Activated CD8-positive, alpha-beta memory T cell treated with anti-CD3 and anti-CD28 coated beads, Interleukin-2, amount 50 U/mL, for 4 hours (primary cell): ENCODE measurements around the gene TOMM70.

Source experiments
- DNase-seq: peaks from one replicate; pipeline ENCODE4 v3.0.0-alpha.2; 2020

TOMM70 gene

DNA sequence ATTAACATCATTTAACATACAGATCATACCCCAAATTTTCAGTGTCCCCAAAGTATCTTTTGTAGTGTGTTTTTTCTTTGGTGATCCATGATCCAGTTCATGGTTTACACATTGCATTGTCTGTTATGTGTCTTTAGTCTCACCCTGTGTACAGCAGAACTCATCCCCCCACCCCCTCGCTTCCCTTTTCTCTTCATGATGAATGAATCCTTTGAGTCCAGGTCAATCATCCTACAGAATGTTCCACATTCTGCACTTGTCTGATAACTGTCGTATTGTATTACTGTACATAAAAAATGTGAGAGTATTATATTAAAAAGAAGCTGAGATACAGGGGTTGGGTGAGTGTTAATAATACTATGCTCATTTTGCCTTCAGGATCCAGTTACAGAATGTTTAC, 80.9 kb downstream of the TOMM70 start:
- DNase-seq, result no peak

DNA sequence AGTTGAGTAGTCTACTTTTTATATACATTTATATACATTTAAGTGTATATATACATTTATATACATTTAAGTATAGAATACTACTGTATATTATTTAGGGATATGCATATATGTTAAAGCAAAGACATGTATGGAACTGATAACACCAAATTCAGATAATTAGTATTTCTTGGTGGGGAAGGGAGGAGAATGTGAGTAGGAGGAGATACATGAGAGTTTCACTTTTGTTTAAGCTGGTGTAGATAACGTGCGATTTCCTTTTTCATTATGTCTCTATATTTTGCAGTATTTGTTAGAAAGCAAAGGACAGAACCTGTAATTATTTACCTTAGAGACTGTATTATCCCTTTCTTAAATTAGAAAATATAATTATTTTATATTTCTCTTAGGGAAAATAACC, 83.0 kb downstream of the TOMM70 start:
- DNase-seq, result no peak

DNA sequence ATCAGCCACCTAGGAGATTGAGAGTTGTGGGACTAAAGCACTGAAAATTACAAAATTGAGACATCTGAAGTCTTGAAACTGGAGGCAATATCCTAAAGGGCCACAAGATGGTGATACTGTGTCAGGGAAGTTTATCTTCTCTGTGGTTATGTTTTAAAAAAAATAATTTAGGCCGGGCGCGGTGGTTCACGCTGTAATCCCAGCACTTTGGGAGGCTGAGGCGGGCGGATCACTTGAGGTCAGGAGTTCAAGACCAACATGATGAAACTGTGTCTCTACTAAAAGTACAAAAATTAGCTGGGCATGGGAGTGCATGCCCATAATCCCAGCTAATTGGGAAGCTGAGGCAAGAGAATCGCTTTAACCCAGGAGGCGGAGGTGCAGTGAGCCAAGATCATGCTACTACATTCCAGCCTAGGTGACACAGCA, 84.2 kb downstream of the TOMM70 start:
- DNase-seq, result no peak
